HG03196 (cell line): Measurements from ENCODE around the gene NFS1.

Source experiments
- ATAC-seq: cut with Tn5 transposase; IDR thresholded peaks from one replicate; pipeline ENCODE4 v1.9.1; 2021; ENCODE audit not compliant: unreplicated experiment

The NFS1 gene

DNA sequence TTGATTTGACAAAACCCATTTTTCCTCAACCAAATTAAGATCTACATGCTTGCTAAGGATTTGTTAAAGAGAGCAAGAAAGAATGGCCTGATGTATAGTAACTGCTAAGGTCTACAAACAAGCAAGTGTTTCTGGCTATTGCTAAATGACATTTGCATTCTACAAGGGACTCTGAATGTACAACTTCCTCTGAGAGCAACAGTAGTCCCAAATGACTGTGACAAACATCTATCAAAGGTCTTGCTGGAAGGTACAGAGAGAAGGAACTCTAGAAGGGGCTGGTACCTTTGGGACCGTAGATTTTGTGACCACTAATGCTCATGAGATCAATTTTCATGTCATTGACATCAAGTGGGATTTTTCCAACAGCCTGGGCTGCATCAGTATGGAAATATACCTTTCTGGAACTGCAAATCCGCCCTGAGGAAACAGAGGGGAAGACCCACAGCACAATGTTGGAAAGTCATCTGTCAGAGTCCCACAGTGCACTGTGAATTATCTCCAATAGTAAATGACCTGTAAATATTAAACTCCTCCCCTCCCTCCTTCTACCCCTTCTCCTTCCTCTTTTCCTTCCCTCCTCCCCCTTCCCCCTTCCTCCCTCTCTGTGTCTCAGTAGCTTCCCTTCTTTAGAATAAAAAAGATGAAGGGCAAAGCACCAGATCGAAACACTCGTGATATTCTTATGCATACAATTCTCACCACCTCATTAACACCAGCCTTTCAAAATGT lies 18.5 kb downstream of the NFS1 start:
- ATAC-seq: no peak

DNA sequence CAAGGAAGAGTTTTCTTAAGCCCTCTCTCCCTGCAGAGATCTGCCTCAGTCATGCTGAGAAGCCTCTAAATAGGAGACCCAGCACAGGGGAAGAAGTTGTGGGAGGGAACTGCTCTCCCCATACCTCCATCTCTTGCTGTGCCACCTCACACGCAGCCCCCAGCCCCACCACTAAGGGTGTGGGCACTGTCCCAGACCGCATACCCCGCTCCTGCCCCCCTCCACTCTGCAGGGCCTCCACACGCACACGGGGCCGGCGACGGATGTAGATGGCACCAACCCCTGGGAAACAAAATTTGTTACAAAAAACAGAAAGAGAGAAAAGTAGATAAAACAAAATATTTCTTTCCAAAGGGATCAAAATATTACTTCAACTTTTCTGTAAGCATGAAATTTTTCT lies 24.2 kb downstream of the NFS1 start:
- ATAC-seq: no peak

GRCh38 chr20:35673884-35674283 lies 25.3 kb downstream of the NFS1 start:
- no peak for ATAC-seq

GRCh38 chr20:35669681-35670080 lies 29.5 kb downstream of the NFS1 start:
- ATAC-seq: no peak

- no peak for ATAC-seq
Measured at GRCh38 chr20:35669221-35669620, 29.9 kb downstream of the NFS1 start.

DNA sequence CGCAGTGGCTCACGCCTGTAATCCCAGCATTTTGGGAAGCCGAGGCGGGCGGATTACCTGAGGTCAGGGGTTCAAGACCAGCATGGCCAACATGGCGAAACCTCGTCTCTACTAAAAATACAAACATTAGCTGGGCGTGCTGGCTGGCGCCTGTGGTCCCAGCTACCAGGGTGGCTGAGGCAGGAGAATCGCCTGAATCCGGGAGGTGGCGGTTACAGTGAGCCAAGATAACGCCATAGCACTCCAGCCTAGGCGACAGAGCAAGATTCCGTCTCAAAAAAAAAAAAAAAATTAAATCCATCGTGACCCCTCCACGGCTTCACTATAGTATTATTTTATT lies 33.2 kb downstream of the NFS1 start:
- no peak for ATAC-seq

DNA sequence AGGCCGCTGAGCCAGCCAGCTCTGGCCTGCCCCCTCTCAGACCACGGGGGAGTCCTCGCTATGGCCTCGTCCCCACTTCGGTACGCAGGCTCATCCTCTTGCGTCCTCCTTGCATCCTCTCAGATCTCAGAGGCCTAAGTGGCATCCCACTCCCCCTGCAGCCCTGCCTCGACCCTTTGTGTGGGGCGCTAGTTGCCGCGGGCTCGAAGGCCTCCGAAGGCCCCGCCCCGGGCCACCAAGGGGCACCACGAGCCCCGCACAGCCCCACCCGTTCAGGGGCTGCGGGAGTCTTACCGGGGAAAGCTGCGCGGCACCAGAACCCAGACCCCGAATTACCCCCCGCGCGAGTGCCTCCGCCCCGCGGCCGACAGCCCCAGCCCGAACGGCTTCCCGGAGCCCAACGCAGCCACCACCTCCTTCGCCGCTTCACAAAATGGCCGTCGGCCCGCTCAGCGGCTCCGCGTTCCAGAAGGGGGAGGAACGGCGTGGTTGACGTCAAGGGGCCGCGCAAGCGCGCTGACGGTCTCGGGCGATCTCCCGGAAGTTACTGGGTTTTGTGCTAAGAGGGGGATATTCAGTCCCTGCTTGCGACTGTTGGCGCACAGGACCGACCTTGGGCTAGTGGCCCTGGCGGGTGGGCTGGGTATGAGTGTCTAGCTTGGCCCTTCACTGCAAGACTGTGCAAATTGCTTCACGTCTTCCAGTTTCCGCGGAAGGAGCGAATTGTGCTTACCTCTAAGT lies 34.5 kb downstream of the NFS1 start, which contains the start of the genes CPNE1 and RBM12:
CPNE1 (minus strand) TSS at position 435 of the 741 bp plus-strand sequence. CDS start 31,977 bp downstream, outside the sequence.
RBM12 (minus strand) TSS at position 435 of the 741 bp plus-strand sequence. CDS start 9,578 bp downstream, outside the sequence.
- peak; percentile 62 for ATAC-seq

GRCh38 chr20:35663516-35664465 lies 35.4 kb downstream of the NFS1 start:
- ATAC-seq: peak; percentile 39

DNA sequence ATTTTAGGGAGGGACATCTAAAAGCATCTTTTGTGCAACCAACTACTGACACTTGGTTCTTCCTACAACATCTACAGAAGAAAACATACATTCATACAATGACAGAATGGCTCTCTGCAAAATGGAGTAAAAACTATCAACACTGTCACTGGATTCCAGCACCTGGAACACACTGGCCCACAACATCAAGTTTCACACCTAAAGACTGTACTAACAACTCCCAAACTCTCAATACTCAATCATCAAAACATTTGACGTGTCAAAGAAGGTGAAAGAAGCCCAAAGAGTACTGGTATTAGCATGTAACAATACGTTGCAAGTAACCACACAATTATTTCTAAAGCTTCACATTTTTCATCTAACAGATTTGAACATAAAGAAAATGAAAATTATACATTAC lies 36.6 kb downstream of the NFS1 start:
- ATAC-seq: no peak

DNA sequence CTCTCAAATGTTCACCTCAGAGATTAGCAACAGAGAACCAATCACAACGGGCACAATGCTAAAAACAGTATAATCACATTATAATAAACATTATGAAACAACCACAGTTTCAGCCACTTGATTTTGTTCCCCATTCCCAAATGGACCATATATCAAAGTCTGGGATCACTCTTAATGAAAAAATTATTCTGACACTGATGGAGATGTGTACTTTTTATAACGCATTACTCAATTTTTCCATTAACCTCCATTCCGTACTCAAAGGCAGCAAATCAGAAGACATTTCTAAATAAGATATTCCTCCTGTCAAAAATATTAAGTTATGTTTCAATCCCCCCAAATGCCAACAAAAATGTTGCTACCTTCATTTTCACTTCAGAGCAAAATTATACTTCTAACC lies 37.2 kb downstream of the NFS1 start:
- ATAC-seq: no peak

GRCh38 chr20:35661053-35661452 lies 38.1 kb downstream of the NFS1 start:
- no peak for ATAC-seq

DNA sequence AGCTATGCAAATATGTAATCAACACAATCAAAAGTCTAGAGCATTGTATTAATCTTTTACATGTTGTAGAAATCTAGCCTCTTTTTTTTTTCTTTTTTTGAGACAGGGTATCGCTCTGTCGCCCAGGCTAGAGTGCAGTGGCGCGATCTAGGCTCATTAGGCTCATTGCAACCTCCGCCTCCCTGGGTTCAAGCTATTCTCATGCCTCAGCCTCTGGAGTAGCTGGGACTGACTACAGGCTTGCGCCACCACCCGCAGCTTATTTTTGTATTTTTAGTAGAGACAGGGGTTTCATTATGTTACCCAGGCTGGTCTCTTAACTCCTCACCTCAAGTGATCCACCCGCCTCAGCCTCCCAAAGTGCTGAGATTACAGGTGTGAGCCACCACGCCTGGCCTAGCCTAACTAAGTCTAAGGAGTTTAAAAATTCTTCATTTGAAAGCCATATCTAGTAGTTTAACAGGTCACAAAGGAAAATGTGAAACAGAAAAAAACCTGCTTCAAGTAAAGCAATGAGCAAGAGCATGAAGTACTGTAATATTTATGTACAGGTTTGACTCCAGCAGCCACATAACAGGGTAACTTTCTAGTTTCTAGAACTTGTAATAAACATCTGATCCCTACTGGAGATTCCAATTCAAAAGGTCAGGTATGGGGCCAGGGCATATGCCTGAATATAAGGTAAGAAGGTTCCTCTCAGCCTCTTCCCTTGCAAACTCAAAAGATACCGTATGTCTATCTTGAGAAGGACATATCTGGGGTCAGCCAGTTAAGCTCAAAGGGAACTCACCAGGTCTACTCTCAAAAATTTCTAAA lies 38.8 kb downstream of the NFS1 start:
- no peak for ATAC-seq

DNA sequence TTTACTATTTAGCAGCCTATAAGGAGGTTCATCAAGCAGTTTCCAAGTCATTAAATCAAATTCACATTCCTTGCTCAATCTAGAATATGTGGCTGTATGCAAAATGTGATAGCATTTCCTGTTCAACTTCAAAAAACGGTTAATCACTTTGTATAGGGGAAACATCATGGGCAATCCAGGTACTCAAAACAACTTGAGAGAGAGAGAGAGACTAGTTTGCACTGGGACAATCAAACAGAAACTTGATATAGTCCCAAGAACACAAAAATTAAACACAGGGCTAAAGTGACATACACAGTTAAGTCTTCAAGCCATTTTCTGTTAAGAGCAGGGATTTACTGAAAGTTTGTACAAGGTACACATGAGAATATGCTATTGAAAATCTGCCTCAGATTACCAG lies 41.9 kb downstream of the NFS1 start:
- no peak for ATAC-seq

GRCh38 chr20:35654415-35654814 lies 44.7 kb downstream of the NFS1 start:
- ATAC-seq: no peak

GRCh38 chr20:35653893-35654292 lies 45.3 kb downstream of the NFS1 start:
- no peak for ATAC-seq

- no peak for ATAC-seq
Measured at GRCh38 chr20:35653430-35653734, 45.8 kb downstream of the NFS1 start.

DNA sequence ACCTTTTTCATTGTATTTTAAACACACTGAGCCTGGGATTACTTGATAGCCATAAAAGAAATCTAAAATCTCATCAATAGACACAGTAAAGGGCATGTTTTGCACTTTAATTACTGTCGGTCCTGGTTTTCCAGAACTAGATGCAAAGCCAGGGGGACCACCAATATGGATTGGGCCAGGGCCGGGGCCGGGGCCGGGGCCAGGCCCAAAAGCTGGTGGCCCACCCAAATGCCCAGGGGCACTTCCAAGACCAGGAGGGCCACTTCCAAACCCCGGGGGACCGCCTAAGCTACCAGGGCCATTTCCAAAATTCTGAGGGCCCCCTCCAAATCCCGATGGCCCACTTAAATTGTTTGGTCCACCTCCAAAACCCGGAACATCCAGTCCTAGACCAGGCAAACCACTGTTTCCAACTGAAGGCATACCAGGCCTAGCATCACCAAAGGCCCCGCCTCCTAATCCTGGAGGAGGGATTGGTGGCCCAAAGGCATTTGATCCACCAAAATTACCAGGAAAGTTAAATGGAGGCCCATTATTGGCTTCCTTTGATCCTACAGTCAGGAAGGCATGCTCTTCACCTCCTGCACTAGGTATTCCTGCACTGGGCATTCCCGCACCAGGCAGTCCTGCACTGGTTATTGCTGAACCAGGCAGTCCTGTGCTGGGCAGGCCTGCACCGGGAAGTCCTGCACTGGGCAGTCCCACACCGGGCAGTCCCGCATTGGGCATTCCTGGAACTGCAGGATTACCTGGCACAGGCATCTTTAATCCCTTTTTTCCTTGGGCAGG lies 46.3 kb downstream of the NFS1 start:
- ATAC-seq: no peak

- ATAC-seq: no peak
Measured at GRCh38 chr20:35651958-35652357, 47.2 kb downstream of the NFS1 start.

GRCh38 chr20:35650632-35651031 lies 48.5 kb downstream of the NFS1 start:
- no peak for ATAC-seq

GRCh38 chr20:35648836-35649235 lies 50.3 kb downstream of the NFS1 start:
- no peak for ATAC-seq
